H9 (cell line): ENCODE measurements around the gene ENOX1. TPM values are rescaled to one million over a fixed set of nuclear protein-coding genes. Genes with fewer than 3 reads are reported as not detected.

Source experiments
- DNase-seq: peaks from one replicate; pipeline ENCODE4 v3.0.0-alpha.2; 2017
- H2AFZ ChIP-seq: one replicate; pipeline ENCODE4 v1.6.1; 2013; ENCODE audit warnings: mild to moderate bottlenecking, low read length, control low read depth, moderate library complexity
- H2AK5ac ChIP-seq: 2 replicates; pipeline ENCODE4 v1.6.1; 2013; ENCODE audit warnings: low read length, control low read depth, mixed read lengths; ENCODE audit not compliant: insufficient read length
- H2BK120ac ChIP-seq: one replicate; pipeline ENCODE4 v1.6.1; 2013; ENCODE audit warnings: low read depth, mild to moderate bottlenecking, low read length, control low read depth, inconsistent platforms; ENCODE audit not compliant: poor library complexity, severe bottlenecking
- H2BK12ac ChIP-seq: 2 replicates; pipeline ENCODE4 v1.6.1; 2013; ENCODE audit warnings: low read length, control low read depth, mixed read lengths, low read depth; ENCODE audit not compliant: insufficient read length
- H2BK15ac ChIP-seq: 2 replicates; pipeline ENCODE4 v1.6.1; 2013; ENCODE audit warnings: low read depth, low read length, control low read depth
- H2BK20ac ChIP-seq: one replicate; pipeline ENCODE4 v1.6.1; 2013; ENCODE audit warnings: low read depth, mild to moderate bottlenecking, low read length, control low read depth, inconsistent platforms; ENCODE audit not compliant: poor library complexity, severe bottlenecking
- H2BK5ac ChIP-seq: 2 replicates; pipeline ENCODE4 v1.6.1; 2013; ENCODE audit warnings: low read length, control low read depth, mixed read lengths; ENCODE audit not compliant: insufficient read length
- H3K14ac ChIP-seq: 2 replicates; pipeline ENCODE4 v1.6.1; 2013; ENCODE audit warnings: low read length, control low read depth; ENCODE audit not compliant: insufficient read depth
- H3K18ac ChIP-seq: 2 replicates; pipeline ENCODE4 v1.6.1; 2013; ENCODE audit warnings: low read depth, mild to moderate bottlenecking, mixed read lengths, low read length, control low read depth; ENCODE audit not compliant: insufficient read length
- H3K23ac ChIP-seq: 2 replicates; pipeline ENCODE4 v1.6.1; 2013; ENCODE audit warnings: low read length, control low read depth, mixed read lengths, low read depth; ENCODE audit not compliant: insufficient read length
- H3K23me2 ChIP-seq: 2 replicates; pipeline ENCODE4 v1.6.1; 2013; ENCODE audit warnings: low read depth, mild to moderate bottlenecking, mixed read lengths, low read length, control low read depth; ENCODE audit not compliant: insufficient read length, poor library complexity, severe bottlenecking
- H3K27ac ChIP-seq: 2 replicates; pipeline ENCODE4 v1.5.1; 2013; ENCODE audit warnings: low read length, control low read depth, mixed read lengths, low read depth; ENCODE audit not compliant: insufficient read length
- H3K27me3 ChIP-seq: 2 replicates; pipeline ENCODE4 v1.6.1; 2013; ENCODE audit warnings: low read length, control low read depth, inconsistent platforms; ENCODE audit not compliant: insufficient read depth
- H3K4ac ChIP-seq: 2 replicates; pipeline ENCODE4 v1.6.1; 2013; ENCODE audit warnings: low read depth, mild to moderate bottlenecking, control low read depth, inconsistent platforms, low read length, moderate library complexity
- H3K4me1 ChIP-seq: 2 replicates; pipeline ENCODE4 v1.6.1; 2013; ENCODE audit warnings: low read length, control low read depth, inconsistent platforms; ENCODE audit not compliant: insufficient read depth
- H3K4me2 ChIP-seq: 2 replicates; pipeline ENCODE4 v1.6.1; 2013; ENCODE audit warnings: low read length, control low read depth, mixed read lengths; ENCODE audit not compliant: insufficient read length, insufficient read depth
- H3K56ac ChIP-seq: 2 replicates; pipeline ENCODE4 v1.6.1; 2013; ENCODE audit warnings: low read depth, mild to moderate bottlenecking, mixed read lengths, low read length, control low read depth; ENCODE audit not compliant: insufficient read length
- H3K79me1 ChIP-seq: 2 replicates; pipeline ENCODE4 v1.6.1; 2013; ENCODE audit warnings: low read depth, mild to moderate bottlenecking, moderate library complexity, low read length, control low read depth, inconsistent platforms; ENCODE audit not compliant: insufficient read depth, poor library complexity, severe bottlenecking
- H3K79me2 ChIP-seq: 2 replicates; pipeline ENCODE4 v1.6.1; 2013; ENCODE audit warnings: low read length, control low read depth, inconsistent platforms; ENCODE audit not compliant: insufficient read depth
- H3K9ac ChIP-seq: 2 replicates; pipeline ENCODE4 v1.6.1; 2013; ENCODE audit warnings: low read length, control low read depth, mixed read lengths; ENCODE audit not compliant: insufficient read length; ENCODE audit errors: extremely low read depth
- H3K9me3 ChIP-seq: one replicate; pipeline ENCODE4 v1.6.1; 2013; ENCODE audit warnings: low read depth, low read length, inconsistent platforms; ENCODE audit not compliant: control insufficient read depth
- H3T11ph ChIP-seq: one replicate; pipeline ENCODE4 v1.6.1; 2013; ENCODE audit warnings: mild to moderate bottlenecking, low read length, control low read depth, inconsistent platforms
- H4K20me1 ChIP-seq: one replicate; pipeline ENCODE4 v1.6.1; 2013; ENCODE audit not compliant: control insufficient read depth, insufficient read length, insufficient read depth
- H4K5ac ChIP-seq: 2 replicates; pipeline ENCODE4 v1.6.1; 2013; ENCODE audit warnings: low read depth, mild to moderate bottlenecking, mixed read lengths, low read length, control low read depth; ENCODE audit not compliant: insufficient read length
- H4K8ac ChIP-seq: replicated peaks from 2 replicates; pipeline ENCODE4 v1.6.1; 2013; ENCODE audit warnings: low read length, control low read depth, mixed read lengths, low read depth; ENCODE audit not compliant: insufficient read length
- H4K91ac ChIP-seq: 2 replicates; pipeline ENCODE4 v1.6.1; 2013; ENCODE audit warnings: low read depth, mild to moderate bottlenecking, moderate library complexity, mixed read lengths, low read length, control low read depth; ENCODE audit not compliant: insufficient read length
- H3K27ac Mint-ChIP-seq, 3 experiments: 2 replicates in 2 of 3; 3 replicates in 1 of 3; pipeline ENCODE4 v1.8.0; 2020 to 2021; ENCODE audit warnings: mixed read lengths in 3 of 3, mild to moderate bottlenecking in 1 of 3, moderate library complexity in 1 of 3
- H3K27me3 Mint-ChIP-seq: 2 replicates; pipeline ENCODE4 v1.8.0; 2021; ENCODE audit warnings: low read depth, mild to moderate bottlenecking, moderate library complexity, mixed read lengths
- H3K36me3 Mint-ChIP-seq, 3 experiments: 2 replicates in 2 of 3; 3 replicates in 1 of 3; pipeline ENCODE4 v1.8.0; 2020 to 2021; ENCODE audit warnings: low read depth in 3 of 3, mixed read lengths in 3 of 3; ENCODE audit not compliant: insufficient read depth in 1 of 3
- H3K4me1 Mint-ChIP-seq, 2 experiments: 2 replicates each; pipeline ENCODE4 v1.8.0; 2020; ENCODE audit warnings: mixed read lengths in 2 of 2
- H3K4me3 Mint-ChIP-seq, 2 experiments: 2 replicates in 1 of 2; 3 replicates in 1 of 2; pipeline ENCODE4 v1.8.0; 2020 to 2021; ENCODE audit warnings: mild to moderate bottlenecking in 2 of 2, mixed read lengths in 2 of 2, moderate library complexity in 1 of 2
- H3K9me3 Mint-ChIP-seq, 2 experiments: 2 replicates in 1 of 2; 3 replicates in 1 of 2; pipeline ENCODE4 v1.8.0; 2020; ENCODE audit warnings: mild to moderate bottlenecking in 2 of 2, mixed read lengths in 2 of 2, moderate library complexity in 1 of 2
- CTCF ChIP-seq: fragments of 200-600 bp; sonication (generic); conservative IDR thresholded peaks from 3 replicates; pipeline ENCODE4 v1.8.0; 2021; ENCODE audit warnings: antibody characterized with exemption, mild to moderate bottlenecking
- WGBS: extraction: QIAGEN DNeasy Blood & Tissue Kit; methylation state at CpG from one replicate; pipeline ENCODE4 v1.1.7; 2013; ENCODE audit warnings: missing lambda C conversion rate, low lambda C conversion rate, mixed read lengths; ENCODE audit not compliant: insufficient read length; ENCODE audit errors: extremely low coverage; 5-methylcytosine and 5-hydroxymethylcytosine counted together
- total RNA-seq: library from RNA; stranded (reverse); gene quantifications from 2 replicates; pipeline ENCODE4 v1.2.1, GENCODE V29; 2021

Gene ENOX1
- total RNA-seq, 1 experiment from 2014 or later = 0.24 TPM

DNA sequence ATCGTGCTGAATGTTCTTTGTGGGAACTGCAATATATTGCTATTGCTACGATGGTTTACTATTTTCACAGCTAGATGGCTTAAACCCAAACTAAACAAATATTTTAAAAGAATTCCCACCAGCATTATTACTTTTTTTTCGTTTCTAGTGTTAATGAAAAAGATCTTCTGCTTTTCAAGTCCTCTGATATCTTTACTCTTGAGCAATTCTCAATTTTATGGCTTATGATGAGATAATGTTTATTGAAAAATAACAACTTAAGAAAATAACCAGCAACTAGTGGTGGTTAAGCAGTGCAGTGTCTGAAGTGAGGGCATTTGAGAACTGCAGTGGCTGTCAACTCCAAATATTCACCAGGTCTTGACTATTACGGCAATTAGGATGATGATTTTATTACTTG is 360.4 kb downstream of the ENOX1 start:
- peaks cover 2% of the 10 kb centered on the region; the same call in 1 of the 2 replicates for H3K27me3 Mint-ChIP-seq
- no peak overlapping the region for H3K27ac ChIP-seq
- DNase-seq = no peak

More for the DNA sequence above, 360.4 kb downstream of the ENOX1 start:
- no peak overlapping the region for H2BK12ac ChIP-seq
- no peak overlapping the region for H2BK15ac ChIP-seq
- no peak overlapping the region for H2BK120ac ChIP-seq
- WGBS = no CpG with 5 or more reads among the region's 4 CpGs
- H3K23me2 ChIP-seq = no peaks in the 10 kb centered on the region
- no peaks in the 10 kb centered on the region for H4K20me1 ChIP-seq
- no peak overlapping the region for H3K4me2 ChIP-seq
- peaks cover 49 to 57% of the 10 kb centered on the region in 2 experiments for H3K4me1 Mint-ChIP-seq
- H3T11ph ChIP-seq = no peak overlapping the region
- H2BK20ac ChIP-seq = no peak overlapping the region
- no peak for TF ChIP-seq CTCF
- no peaks in the 10 kb centered on the region for H3K79me2 ChIP-seq
- H3K9me3 Mint-ChIP-seq = no peaks in the 10 kb centered on the region
- H3K18ac ChIP-seq = no peak overlapping the region
- no peak overlapping the region for H3K27ac Mint-ChIP-seq
- no peak overlapping the region for H4K91ac ChIP-seq
- no peak overlapping the region for H4K5ac ChIP-seq
- no peak overlapping the region for H3K14ac ChIP-seq
- H3K36me3 Mint-ChIP-seq = no peaks in the 10 kb centered on the region
- H2BK5ac ChIP-seq = no peak overlapping the region
- H3K79me1 ChIP-seq = no peaks in the 10 kb centered on the region
- H2AK5ac ChIP-seq = no peak overlapping the region
- peaks cover 10% of the 10 kb centered on the region for H3K4me1 ChIP-seq
- H3K23ac ChIP-seq = no peak overlapping the region
- H3K27me3 ChIP-seq = no peaks in the 10 kb centered on the region
- no peak overlapping the region for H2AFZ ChIP-seq
- no peak overlapping the region for H3K4me3 Mint-ChIP-seq
- no peak overlapping the region for H3K9ac ChIP-seq
- H3K4ac ChIP-seq = no peak overlapping the region
- no peaks in the 10 kb centered on the region for H3K9me3 ChIP-seq
- H4K8ac ChIP-seq = no peak overlapping the region
- H3K56ac ChIP-seq = no peak overlapping the region
